SU-DHL-6 (cell line): Measurements from ENCODE around the gene ASTN1.

ENCODE experiments used
- H2AFZ ChIP-seq: fragments of 200-600 bp; sonication (generic); 2 replicates; pipeline ENCODE4 v1.6.1; 2014; ENCODE audit warnings: low read depth, mild to moderate bottlenecking, moderate library complexity, mixed read lengths, antibody characterized with exemption, low read length; ENCODE audit not compliant: severe bottlenecking
- H3F3A ChIP-seq: fragments of 200-600 bp; shearing (Covaris generic); 2 replicates; pipeline ENCODE4 v1.6.0; 2016; ENCODE audit warnings: antibody characterized with exemption, mild to moderate bottlenecking; ENCODE audit not compliant: insufficient read depth
- H3K27ac ChIP-seq: fragments of 200-600 bp; sonication (generic); 2 replicates; pipeline ENCODE4 v1.5.1; 2016; ENCODE audit warnings: low read depth, mild to moderate bottlenecking, low read length, moderate library complexity, mixed read lengths
- H3K27me3 ChIP-seq: fragments of 200-600 bp; sonication (generic), shearing (Covaris generic); 2 replicates; pipeline ENCODE4 v1.6.0; 2014; ENCODE audit warnings: mild to moderate bottlenecking, low read length
- H3K36me3 ChIP-seq: fragments of 200-600 bp; sonication (generic); 2 replicates; pipeline ENCODE4 v1.6.1; 2014; ENCODE audit warnings: mild to moderate bottlenecking, low read length, mixed read lengths
- H3K4me2 ChIP-seq: fragments of 300-600, 200-600 bp; shearing (Covaris generic), sonication (generic); 2 replicates; pipeline ENCODE4 v1.6.0; 2014; ENCODE audit warnings: low read length, low read depth, mild to moderate bottlenecking; ENCODE audit not compliant: poor library complexity, severe bottlenecking
- H3K4me3 ChIP-seq: fragments of 200-600 bp; sonication (generic); 2 replicates; pipeline ENCODE4 v1.5.1; 2014; ENCODE audit warnings: antibody characterized with exemption, low read length, mild to moderate bottlenecking, mixed read lengths; ENCODE audit not compliant: insufficient read depth, poor library complexity, severe bottlenecking
- H3K79me2 ChIP-seq: fragments of 200-600 bp; sonication (generic); 2 replicates; pipeline ENCODE4 v1.6.1; 2014; ENCODE audit warnings: mild to moderate bottlenecking, low read length, moderate library complexity; ENCODE audit not compliant: insufficient read depth
- H3K9ac ChIP-seq: fragments of 200-600 bp; sonication (generic); 2 replicates; pipeline ENCODE4 v1.7.0; 2014; ENCODE audit warnings: mild to moderate bottlenecking, low read length
- H3K9me2 ChIP-seq: fragments of 200-600 bp; sonication (generic); replicated peaks from 2 replicates; pipeline ENCODE4 v1.6.1; 2014; ENCODE audit warnings: low read length; ENCODE audit not compliant: insufficient read depth
- H3K9me3 ChIP-seq: fragments of 200-600 bp; sonication (generic); 2 replicates; pipeline ENCODE4 v1.6.1; 2014; ENCODE audit warnings: low read length, mixed read lengths; ENCODE audit not compliant: insufficient read depth
- H4K20me1 ChIP-seq: fragments of 200-600 bp; sonication (generic); 2 replicates; pipeline ENCODE4 v1.6.1; 2014; ENCODE audit warnings: low read depth, mild to moderate bottlenecking, antibody characterized with exemption, low read length, moderate library complexity, mixed read lengths
- EZH2phosphoT487 ChIP-seq: fragments of 200-600 bp; sonication (generic), shearing (Covaris generic); conservative IDR thresholded peaks from 2 replicates; pipeline ENCODE4 v1.6.1; 2018; ENCODE audit warnings: mild to moderate bottlenecking, antibody characterized with exemption, low read length, moderate library complexity, mixed read lengths
- TF ChIP-seq, protein P1 (sequence below): fragments of 200-600 bp; sonication (generic); IDR thresholded peaks from one replicate; pipeline ENCODE4 v1.5.1; 2017; ENCODE audit warnings: antibody characterized with exemption, mild to moderate bottlenecking, low read length, moderate library complexity; ENCODE audit not compliant: insufficient read depth, poor library complexity, severe bottlenecking

The ASTN1 gene

DNA sequence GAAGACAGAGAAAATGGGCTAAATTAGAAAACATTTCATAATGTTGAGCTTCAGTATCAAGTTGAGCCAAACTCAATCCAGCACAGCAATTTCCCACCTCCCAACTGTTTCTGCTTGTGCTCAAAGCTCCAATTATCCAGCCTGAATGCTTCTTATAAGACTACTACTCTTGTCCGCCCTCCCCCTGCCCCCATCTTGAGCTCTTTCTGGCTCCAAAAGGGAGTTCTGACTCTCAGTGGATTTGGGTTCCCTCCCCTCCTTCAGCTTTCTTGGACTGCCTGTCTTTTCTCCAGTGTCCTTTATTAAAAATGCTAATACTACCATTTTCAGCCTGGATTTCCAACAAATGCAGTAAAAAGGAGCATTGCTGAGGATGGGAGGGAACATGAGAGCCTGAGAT lies 174.8 kb downstream of the ASTN1 start:
- Histone ChIP-seq H3K4me2 (no peak overlapping the region), H3K79me2 (no peaks in the 10 kb centered on the region), H3K27ac (no peak overlapping the region), H3K27me3 (no peaks in the 10 kb centered on the region), H3K9ac (no peak overlapping the region), H3K36me3 (no peaks in the 10 kb centered on the region), H3K4me3 (no peak overlapping the region), H4K20me1 (no peaks in the 10 kb centered on the region), H3F3A (no peaks in the 10 kb centered on the region), H2AFZ (no peak overlapping the region), H3K9me3 (no peaks in the 10 kb centered on the region), H3K9me2 (no peaks in the 10 kb centered on the region)
- TF ChIP-seq, protein P1, sequence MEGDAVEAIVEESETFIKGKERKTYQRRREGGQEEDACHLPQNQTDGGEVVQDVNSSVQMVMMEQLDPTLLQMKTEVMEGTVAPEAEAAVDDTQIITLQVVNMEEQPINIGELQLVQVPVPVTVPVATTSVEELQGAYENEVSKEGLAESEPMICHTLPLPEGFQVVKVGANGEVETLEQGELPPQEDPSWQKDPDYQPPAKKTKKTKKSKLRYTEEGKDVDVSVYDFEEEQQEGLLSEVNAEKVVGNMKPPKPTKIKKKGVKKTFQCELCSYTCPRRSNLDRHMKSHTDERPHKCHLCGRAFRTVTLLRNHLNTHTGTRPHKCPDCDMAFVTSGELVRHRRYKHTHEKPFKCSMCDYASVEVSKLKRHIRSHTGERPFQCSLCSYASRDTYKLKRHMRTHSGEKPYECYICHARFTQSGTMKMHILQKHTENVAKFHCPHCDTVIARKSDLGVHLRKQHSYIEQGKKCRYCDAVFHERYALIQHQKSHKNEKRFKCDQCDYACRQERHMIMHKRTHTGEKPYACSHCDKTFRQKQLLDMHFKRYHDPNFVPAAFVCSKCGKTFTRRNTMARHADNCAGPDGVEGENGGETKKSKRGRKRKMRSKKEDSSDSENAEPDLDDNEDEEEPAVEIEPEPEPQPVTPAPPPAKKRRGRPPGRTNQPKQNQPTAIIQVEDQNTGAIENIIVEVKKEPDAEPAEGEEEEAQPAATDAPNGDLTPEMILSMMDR: no peak
- TF ChIP-seq EZH2phosphoT487: no peak

DNA sequence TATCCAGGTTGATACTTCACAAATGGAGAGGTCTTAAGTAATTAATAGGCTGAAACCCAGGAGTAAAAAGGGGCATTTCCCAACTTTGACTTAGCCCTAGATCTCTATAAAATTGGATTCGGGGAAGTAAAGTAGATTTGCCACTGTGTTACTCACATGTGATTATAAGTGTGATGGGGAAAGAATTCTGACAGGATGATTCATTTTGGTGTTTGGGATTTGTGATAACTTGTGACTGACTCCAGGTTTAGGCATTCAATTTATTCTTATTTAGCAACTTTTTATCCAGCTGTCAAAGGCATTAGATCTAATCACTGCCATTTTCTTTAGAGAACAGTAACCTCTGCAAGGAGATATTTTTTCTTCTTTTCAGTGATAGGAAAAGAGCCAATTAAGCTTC lies 175.5 kb downstream of the ASTN1 start:
- H3K9me2 ChIP-seq: no peaks in the 10 kb centered on the region
- H3K9me3 ChIP-seq: no peaks in the 10 kb centered on the region
- no peaks in the 10 kb centered on the region for H3K27me3 ChIP-seq
- H3K9ac ChIP-seq: no peak overlapping the region
- TF ChIP-seq, protein P1: no peak
- TF ChIP-seq EZH2phosphoT487: no peak
- no peak overlapping the region for H3K27ac ChIP-seq
- H2AFZ ChIP-seq: no peak overlapping the region
- H3K4me2 ChIP-seq: no peak overlapping the region
- H3K4me3 ChIP-seq: no peak overlapping the region
- no peaks in the 10 kb centered on the region for H3K79me2 ChIP-seq
- no peaks in the 10 kb centered on the region for H3K36me3 ChIP-seq
- no peaks in the 10 kb centered on the region for H3F3A ChIP-seq
- no peaks in the 10 kb centered on the region for H4K20me1 ChIP-seq

DNA sequence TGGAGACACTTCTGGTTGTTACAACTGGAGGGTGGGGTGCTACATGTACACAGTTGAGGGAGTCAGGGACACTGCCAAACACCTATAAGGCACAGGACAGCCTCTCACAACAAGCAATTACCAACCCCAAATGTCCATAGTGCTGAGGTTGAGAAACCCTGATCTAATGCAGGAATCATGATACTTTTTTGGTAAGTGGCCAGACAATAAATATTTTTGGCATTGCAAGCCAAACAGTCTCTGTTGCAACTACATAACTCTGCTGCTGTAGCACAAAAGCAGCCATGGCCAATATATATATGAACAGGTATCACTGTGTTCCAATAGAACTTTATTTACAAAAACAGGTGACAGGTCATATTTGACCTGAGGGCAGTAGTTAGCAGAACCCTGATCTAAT lies 177.5 kb downstream of the ASTN1 start:
- Histone ChIP-seq H3K4me3 (no peak overlapping the region), H3F3A (no peaks in the 10 kb centered on the region), H4K20me1 (no peaks in the 10 kb centered on the region), H3K4me2 (no peak overlapping the region), H3K27me3 (no peaks in the 10 kb centered on the region), H3K9me2 (no peaks in the 10 kb centered on the region), H2AFZ (no peak overlapping the region), H3K9ac (no peak overlapping the region), H3K79me2 (no peaks in the 10 kb centered on the region), H3K36me3 (no peaks in the 10 kb centered on the region), H3K9me3 (no peaks in the 10 kb centered on the region), H3K27ac (no peak overlapping the region)
- TF ChIP-seq, protein P1: no peak
- TF ChIP-seq EZH2phosphoT487: no peak
